ENCODE measurements around the gene EIF5A2.
"Not testable (repeated sequence)": the region's sequence is repeated elsewhere in the genome, so short reads cannot be mapped to it uniquely, and the experiment has no call there.

EIF5A2 gene

DNA sequence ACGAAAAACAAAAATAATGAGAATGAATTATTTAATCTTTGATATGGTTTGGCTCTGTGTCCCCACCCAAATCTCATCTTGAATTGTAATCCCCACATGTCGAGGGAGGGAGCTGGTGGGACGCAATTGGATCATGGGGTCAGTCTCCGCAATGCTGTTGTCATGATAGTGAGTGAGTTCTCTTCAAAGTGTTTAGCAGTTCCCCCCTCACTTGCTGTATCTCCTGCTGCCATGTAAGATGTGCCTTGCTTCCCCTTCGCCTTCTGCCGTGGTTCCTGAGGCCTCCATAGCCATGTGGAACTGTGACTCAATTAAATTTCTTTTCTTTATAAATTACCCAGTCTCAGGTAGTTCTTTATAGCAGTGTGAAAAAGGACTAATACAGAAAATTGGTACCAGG lies 12.1 kb downstream of the EIF5A2 start:
- FAIRE-seq = not testable (repeated sequence)

- FAIRE-seq = no peak
Observed at GRCh38 chr3:170893895-170894294, 14.5 kb downstream of the EIF5A2 start.

GRCh38 chr3:170889630-170890029 lies 18.8 kb downstream of the EIF5A2 start:
- no peak for FAIRE-seq

GRCh38 chr3:170889132-170889531 lies 19.3 kb downstream of the EIF5A2 start:
- no peak for FAIRE-seq

DNA sequence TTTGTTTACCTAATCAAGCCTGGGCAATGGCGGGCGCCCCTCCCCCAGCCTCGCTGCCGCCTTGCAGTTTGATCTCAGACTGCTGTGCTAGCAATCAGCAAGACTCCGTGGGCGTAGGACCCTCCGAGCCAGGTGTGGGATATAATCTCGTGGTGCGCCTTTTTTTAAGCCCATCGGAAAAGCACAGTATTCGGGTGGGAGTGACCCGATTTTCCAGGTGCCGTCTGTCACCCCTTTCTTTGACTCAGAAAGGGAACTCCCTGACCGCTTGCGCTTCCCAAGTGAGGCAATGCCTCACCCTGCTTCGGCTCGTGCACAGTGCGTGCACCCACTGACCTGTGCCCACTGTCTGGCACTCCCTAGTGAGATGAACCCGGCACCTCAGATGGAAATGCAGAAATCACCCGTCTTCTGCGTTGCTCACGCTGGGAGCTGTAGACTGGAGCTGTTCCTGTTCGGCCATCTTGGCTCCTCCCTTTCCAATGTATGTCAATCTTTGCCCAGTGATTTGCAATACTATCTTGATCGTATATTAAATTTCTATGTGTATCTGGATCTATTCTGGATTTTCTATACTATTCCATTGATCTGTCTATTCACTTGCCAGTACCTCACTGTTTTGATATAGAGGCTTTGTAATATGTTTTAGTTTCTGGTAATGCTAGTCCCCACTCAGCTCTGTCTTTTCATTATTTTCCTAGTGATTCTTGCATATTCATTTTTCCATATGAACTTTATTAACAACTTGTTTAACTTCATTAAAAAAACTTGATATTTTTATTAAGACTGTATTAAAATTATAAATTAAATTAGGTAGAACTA lies 24.1 kb downstream of the EIF5A2 start:
- FAIRE-seq = not testable (repeated sequence)

DNA sequence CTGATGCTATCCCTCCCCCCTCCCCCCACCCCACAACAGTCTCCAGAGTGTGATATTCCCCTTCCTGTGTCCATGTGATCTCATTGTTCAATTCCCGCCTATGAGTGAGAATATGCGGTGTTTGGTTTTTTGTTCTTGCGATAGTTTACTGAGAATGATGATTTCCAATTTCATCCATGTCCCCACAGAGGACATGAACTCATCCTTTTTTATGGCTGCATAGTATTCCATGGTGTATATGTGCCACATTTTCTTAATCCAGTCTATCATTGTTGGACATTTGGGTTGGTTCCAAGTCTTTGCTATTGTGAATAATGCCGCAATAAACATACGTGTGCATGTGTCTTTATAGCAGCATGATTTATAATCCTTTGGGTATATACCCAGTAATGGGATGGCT lies 29.7 kb downstream of the EIF5A2 start:
- not testable (repeated sequence) for FAIRE-seq

DNA sequence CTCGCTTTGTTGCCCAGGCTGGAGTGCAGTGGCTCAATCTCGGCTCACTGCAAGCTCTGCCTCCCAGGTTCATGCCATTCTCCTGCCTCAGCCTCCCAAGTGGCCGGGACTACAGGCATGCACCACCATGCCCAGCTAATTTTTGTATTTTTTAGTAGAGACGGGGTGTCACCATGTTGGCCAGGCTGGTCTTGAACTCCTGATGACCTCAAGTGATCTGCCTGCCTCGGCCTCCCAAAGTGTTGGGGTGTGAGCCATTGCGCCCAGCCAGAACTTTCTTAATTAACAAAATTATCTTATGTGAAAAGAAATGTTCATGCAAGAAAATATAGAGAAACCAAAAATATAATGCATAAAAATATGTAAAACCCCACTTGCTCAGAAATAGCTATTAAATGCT lies 31.1 kb downstream of the EIF5A2 start:
- FAIRE-seq = not testable (repeated sequence)

DNA sequence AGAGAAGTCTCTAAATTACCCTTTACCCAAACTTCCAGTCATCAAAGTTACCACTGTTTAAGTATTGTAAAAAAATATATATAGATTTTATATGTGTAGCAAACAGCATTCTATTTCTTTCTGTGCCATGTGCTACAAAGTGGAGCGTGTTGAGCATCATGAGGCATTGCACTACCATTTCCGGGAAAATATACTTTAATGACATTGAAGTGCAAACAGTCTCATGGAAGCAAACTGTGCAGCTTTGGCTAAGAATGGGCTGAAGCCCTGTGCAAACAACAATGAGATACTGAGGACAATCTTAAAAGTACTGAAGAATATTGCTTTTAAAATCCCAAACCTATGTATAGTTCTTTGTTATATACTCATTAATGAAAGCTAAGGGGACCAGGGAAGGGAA lies 31.9 kb downstream of the EIF5A2 start:
- FAIRE-seq = no peak

GRCh38 chr3:170869645-170870593 lies 38.5 kb downstream of the EIF5A2 start, which contains the start of gene RPL22L1:
TSS of gene RPL22L1 (minus strand) at chr3:170870195. CDS start at chr3:170870167, 28 bp downstream.
- FAIRE-seq = peak; percentile 80

DNA sequence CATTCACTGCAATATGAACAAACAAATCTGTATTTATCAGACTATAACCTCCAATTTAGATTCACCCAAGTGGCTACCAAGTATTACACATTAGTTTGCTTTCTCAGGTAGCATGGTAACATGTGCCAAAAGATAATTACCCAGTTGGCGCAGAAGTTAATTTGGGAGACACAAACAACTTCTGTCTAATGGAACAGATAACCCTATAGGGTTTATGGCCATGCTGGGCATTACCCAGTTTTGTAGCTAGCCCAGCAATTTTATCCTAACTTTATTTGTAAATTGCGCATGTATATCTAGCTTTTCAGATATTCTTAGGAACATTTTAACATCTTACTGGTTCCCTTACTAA lies 39.2 kb downstream of the EIF5A2 start:
- no peak for FAIRE-seq

DNA sequence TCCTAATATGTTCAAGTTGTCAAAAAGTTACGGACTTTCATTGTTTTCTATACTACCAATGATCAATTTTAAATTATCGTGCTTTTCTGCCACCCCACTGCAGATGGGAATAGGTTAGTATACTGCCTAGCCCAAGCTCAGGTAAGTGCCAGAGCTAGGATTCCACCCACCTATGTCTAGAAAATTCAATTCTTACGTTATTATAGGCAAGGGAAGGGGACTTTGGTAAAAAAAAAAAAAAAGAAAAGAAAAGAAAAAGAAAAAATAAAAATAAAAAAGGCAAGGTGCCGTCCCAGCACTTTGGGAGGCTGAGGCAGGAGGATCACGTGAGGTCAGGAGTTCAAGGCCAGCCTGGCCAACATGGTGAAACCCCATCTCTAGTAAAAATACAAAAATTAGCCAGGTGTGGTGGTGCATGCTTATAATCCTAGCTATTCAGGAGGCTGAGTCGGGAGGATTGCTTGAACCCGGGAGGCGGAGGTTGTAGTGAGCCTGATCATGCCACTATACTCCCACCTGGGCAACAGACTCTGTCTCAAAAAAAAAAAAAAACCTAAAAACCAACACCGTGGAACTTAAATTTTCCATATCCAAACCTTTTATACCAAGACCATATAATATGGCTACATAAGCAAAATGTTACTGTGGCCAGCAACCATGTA lies 39.7 kb downstream of the EIF5A2 start:
- FAIRE-seq = no peak

DNA sequence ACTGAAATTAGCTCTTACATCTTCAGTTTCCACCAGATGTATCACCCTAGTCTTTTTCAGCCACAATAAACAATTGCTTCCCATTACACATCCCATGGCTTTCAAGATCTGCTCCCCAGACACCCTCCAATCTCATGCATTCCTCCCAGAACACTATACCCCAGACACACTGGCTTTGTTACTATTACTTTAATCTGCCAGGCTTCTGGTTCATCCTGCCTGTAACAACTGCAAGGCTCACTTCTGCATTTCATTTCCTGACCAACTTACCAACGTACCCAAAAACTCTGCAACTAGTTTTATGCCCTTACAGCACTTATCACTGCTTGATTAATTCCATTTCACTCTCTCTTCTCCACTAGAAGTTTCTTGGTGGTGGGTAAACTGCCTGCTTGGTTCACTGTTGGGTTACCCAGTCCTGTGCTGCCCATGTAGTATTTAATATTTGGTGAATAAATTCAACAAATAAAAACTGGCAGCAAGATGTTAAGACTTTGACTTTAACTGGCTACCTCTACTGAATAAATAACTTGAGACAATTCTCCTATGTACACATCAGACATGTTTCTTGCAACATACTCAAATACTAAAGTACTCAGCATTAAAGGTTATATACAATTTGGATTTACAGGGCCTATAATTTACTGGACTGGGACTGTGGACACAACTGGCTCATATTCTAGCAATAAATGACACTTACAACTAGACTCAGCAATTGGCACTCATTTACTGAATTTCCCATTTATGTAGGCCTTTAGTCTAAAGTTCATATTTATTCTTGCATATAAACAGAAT lies 41.1 kb downstream of the EIF5A2 start:
- no peak for FAIRE-seq

DNA sequence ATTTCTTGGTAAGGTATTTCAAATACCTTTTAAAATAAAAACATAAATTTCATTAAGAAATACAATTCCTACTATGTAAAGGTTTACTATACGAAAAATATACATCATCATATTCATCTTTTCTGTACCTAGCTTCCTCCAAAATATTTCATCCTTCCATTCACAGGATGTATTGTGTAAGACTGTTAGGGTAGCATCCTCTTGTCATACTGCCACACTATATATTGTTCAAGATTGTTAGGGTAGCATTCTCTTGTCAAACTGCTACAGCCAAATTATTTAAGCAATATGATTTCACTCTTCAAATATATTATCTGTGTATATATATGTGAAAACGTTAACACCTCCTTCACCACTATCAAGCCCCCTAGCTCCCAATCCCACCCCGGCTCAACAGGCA lies 41.9 kb downstream of the EIF5A2 start:
- FAIRE-seq = no peak

GRCh38 chr3:170865209-170866094 lies 43.0 kb downstream of the EIF5A2 start:
- no peak for FAIRE-seq

DNA sequence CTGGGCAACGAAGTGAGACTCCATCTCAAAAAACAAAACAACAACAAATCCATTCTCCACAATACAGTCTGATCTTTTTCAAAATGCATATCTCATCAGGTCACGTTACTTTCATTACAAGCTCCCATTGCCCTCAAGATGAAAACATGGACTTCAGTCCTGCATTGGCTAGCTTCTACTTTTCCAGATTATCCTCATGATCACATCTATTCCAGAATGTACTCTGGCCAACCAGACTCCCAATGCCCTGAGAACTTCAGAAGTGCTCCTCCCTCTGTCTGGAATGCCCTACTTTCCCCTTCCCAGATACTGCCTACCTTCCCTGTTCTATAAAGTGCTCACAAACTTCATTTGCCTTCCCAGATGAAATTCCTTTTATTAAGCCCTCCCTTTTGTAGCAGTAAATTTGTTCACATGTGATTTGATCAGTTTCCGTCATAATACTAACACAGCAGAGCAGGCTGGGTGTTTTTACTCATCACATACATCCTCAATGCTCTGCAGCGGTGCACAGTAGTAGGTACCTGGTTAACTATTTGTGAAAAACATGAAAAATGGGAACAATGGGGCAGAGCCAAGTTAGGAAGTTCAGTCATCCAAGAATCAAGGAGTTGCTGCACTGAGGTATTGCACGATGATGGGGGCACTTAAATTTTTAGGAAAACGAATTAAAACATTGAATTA lies 43.8 kb downstream of the EIF5A2 start:
- peak; percentile 58 for FAIRE-seq

GRCh38 chr3:170863816-170864215 lies 44.6 kb downstream of the EIF5A2 start:
- no peak for FAIRE-seq

GRCh38 chr3:170862618-170863374 lies 45.6 kb downstream of the EIF5A2 start:
- FAIRE-seq = no peak

DNA sequence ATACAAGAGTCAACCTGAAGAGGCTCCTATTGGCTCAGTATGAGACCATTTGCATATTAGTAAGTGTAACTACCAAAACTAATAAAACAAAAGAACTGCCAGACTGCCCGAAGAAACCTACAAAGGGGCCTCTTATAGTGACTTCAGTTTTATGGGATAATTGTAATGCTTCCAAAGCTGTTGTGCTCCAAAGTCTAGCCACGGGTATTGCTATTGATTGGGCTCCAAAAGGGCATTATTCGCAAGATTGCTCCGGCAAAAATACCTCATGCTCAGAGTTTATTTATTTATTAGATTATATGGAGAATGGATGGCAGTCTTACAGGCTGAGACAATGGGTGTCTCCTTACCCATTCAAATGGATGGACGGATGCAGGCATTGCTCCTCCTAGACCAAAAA lies 49.8 kb downstream of the EIF5A2 start:
- FAIRE-seq = no peak

GRCh38 chr3:170852324-170852723 lies 56.1 kb downstream of the EIF5A2 start:
- no peak for FAIRE-seq
